Measurements from ENCODE around the gene MARCHF2.

The MARCHF2 gene

GRCh38 chr19:8481616-8482015, 68.5 kb downstream of the MARCHF2 start:
- Histone ChIP-seq H2AFZ (ENCODE audit: low read length) (no peak overlapping the region), H4K20me1 (ENCODE audit: insufficient read depth, low read length) (peaks cover 31% of the 10 kb centered on the region), H3K36me3 (replicated peaks; ENCODE audit: insufficient read depth, low read length) (peaks cover 21% of the 10 kb centered on the region), H3F3A (ENCODE audit: insufficient read depth, low read length) (no peaks in the 10 kb centered on the region), H3K4me1 (ENCODE audit: low read length) (no peaks in the 10 kb centered on the region), H3K79me2 (ENCODE audit: low read length) (peaks cover 82% of the 10 kb centered on the region), H3K4me3 (ENCODE audit: low read length) (no peak overlapping the region), H3K9me2 (replicated peaks; ENCODE audit: insufficient read depth, low read length) (no peaks in the 10 kb centered on the region), H3K27me3 (replicated peaks; ENCODE audit: insufficient read depth, low read length) (no peaks in the 10 kb centered on the region), H3K9me3 (replicated peaks; ENCODE audit: insufficient read depth, low read length) (no peaks in the 10 kb centered on the region), H3K4me2 (ENCODE audit: low read depth, low read length) (no peak overlapping the region), H3K27ac (ENCODE audit: low read length) (no peak overlapping the region), H3K9ac (ENCODE audit: low read length) (no peak overlapping the region)
- TF ChIP-seq EZH2phosphoT487 (IDR thresholded peaks at IDR 0.05; ENCODE audit: low read length) (no peak), CTCF (IDR thresholded peaks at IDR 0.05; ENCODE audit: low read length) (no peak), EZH2 (optimal IDR thresholded peaks at IDR 0.05; ENCODE audit: low read depth, low read length) (no peak)
- no peak for DNase-seq

GRCh38 chr19:8482696-8483095, 69.6 kb downstream of the MARCHF2 start:
- Histone ChIP-seq H3K9me2 (replicated peaks; ENCODE audit: insufficient read depth, low read length) (no peaks in the 10 kb centered on the region), H3K9ac (ENCODE audit: low read length) (no peak overlapping the region), H3K27me3 (replicated peaks; ENCODE audit: insufficient read depth, low read length) (no peaks in the 10 kb centered on the region), H3K4me3 (ENCODE audit: low read length) (no peak overlapping the region), H2AFZ (ENCODE audit: low read length) (no peak overlapping the region), H4K20me1 (ENCODE audit: insufficient read depth, low read length) (peaks cover 28% of the 10 kb centered on the region), H3K36me3 (replicated peaks; ENCODE audit: insufficient read depth, low read length) (peaks cover 23% of the 10 kb centered on the region), H3K79me2 (ENCODE audit: low read length) (peaks cover 72% of the 10 kb centered on the region), H3F3A (ENCODE audit: insufficient read depth, low read length) (no peaks in the 10 kb centered on the region), H3K4me1 (ENCODE audit: low read length) (no peaks in the 10 kb centered on the region), H3K27ac (ENCODE audit: low read length) (no peak overlapping the region), H3K9me3 (replicated peaks; ENCODE audit: insufficient read depth, low read length) (no peaks in the 10 kb centered on the region), H3K4me2 (ENCODE audit: low read depth, low read length) (no peak overlapping the region)
- no peak for DNase-seq
- TF ChIP-seq EZH2 (optimal IDR thresholded peaks at IDR 0.05; ENCODE audit: low read depth, low read length) (no peak), EZH2phosphoT487 (IDR thresholded peaks at IDR 0.05; ENCODE audit: low read length) (no peak), CTCF (IDR thresholded peaks at IDR 0.05; ENCODE audit: low read length) (no peak)

- no peak for DNase-seq
- Histone ChIP-seq H3K9me2 (replicated peaks; ENCODE audit: insufficient read depth, low read length) (no peaks in the 10 kb centered on the region), H3K27ac (ENCODE audit: low read length) (no peak overlapping the region), H3K27me3 (replicated peaks; ENCODE audit: insufficient read depth, low read length) (no peaks in the 10 kb centered on the region), H3K9me3 (replicated peaks; ENCODE audit: insufficient read depth, low read length) (no peaks in the 10 kb centered on the region), H3K4me3 (ENCODE audit: low read length) (no peak overlapping the region), H3K36me3 (replicated peaks; ENCODE audit: insufficient read depth, low read length) (peaks cover 23% of the 10 kb centered on the region), H3K4me1 (ENCODE audit: low read length) (no peaks in the 10 kb centered on the region), H3K9ac (ENCODE audit: low read length) (no peak overlapping the region), H3F3A (ENCODE audit: insufficient read depth, low read length) (no peaks in the 10 kb centered on the region), H3K4me2 (ENCODE audit: low read depth, low read length) (no peak overlapping the region), H2AFZ (ENCODE audit: low read length) (no peak overlapping the region), H3K79me2 (ENCODE audit: low read length) (peaks cover 67% of the 10 kb centered on the region), H4K20me1 (ENCODE audit: insufficient read depth, low read length) (peaks cover 23% of the 10 kb centered on the region)
- no peak for TF ChIP-seq CTCF (IDR thresholded peaks at IDR 0.05; ENCODE audit: low read length)
- TF ChIP-seq EZH2phosphoT487 (IDR thresholded peaks at IDR 0.05; ENCODE audit: low read length): no peak
- no peak for TF ChIP-seq EZH2 (optimal IDR thresholded peaks at IDR 0.05; ENCODE audit: low read depth, low read length)
Measured at GRCh38 chr19:8483165-8483564, 70.1 kb downstream of the MARCHF2 start.
